ENCODE results near the gene CUEDC2.
A peak's percentile ranks its signal among the peaks of the same experiment; 100 is the strongest.

CUEDC2 gene

GRCh38 chr10:102451105-102451969 lies 19.0 kb upstream of the CUEDC2 start, which contains the start of gene C10orf95:
TSS of gene C10orf95 (minus strand) at chr10:102451543. CDS start at chr10:102451093, 450 bp downstream.
- peak; percentile 27 for DNase-seq
- no peak within 1 kb of the TSS for H3K27ac Mint-ChIP-seq
- TF ChIP-seq CTCF (IDR thresholded peaks at IDR 0.05) = no peak

GRCh38 chr10:102450374-102451104 lies 18.2 kb upstream of the CUEDC2 start:
- H3K27me3 Mint-ChIP-seq (ENCODE audit: low read depth, poor library complexity) = peaks cover 24% of the 10 kb centered on the region
- DNase-seq = peak; percentile 77
- H3K36me3 Mint-ChIP-seq (ENCODE audit: low read depth) = peaks cover 11% of the 10 kb centered on the region
- no peak for TF ChIP-seq CTCF (IDR thresholded peaks at IDR 0.05)
- H3K4me1 Mint-ChIP-seq = peaks cover 43% of the 10 kb centered on the region
- peak overlapping the region; percentile 92 for H3K4me3 Mint-ChIP-seq
- H3K9me3 Mint-ChIP-seq = no peaks in the 10 kb centered on the region
- peak overlapping the region; percentile 68 for H3K27ac Mint-ChIP-seq

More at GRCh38 chr10:102451105-102451969, 19.0 kb upstream of the CUEDC2 start, which contains the start of gene C10orf95:
- Mint-ChIP-seq H3K4me1 (peaks cover 38% of the 10 kb centered on the region), H3K36me3 (ENCODE audit: low read depth) (peaks cover 15% of the 10 kb centered on the region), H3K9me3 (no peaks in the 10 kb centered on the region), H3K4me3 (peak within 1 kb of the TSS; percentile 86), H3K27me3 (ENCODE audit: low read depth, poor library complexity) (peaks cover 19% of the 10 kb centered on the region)

GRCh38 chr10:102450124-102450373 lies 17.7 kb upstream of the CUEDC2 start:
- no peak for DNase-seq
- H3K27me3 Mint-ChIP-seq (ENCODE audit: low read depth, poor library complexity) = peaks cover 24% of the 10 kb centered on the region

GRCh38 chr10:102449321-102450123 lies 17.1 kb upstream of the CUEDC2 start:
- peak; percentile 58 for DNase-seq
- H3K27ac Mint-ChIP-seq = peak overlapping the region; percentile 68

More at GRCh38 chr10:102450124-102450373, 17.7 kb upstream of the CUEDC2 start:
- H3K9me3 Mint-ChIP-seq = no peaks in the 10 kb centered on the region
- TF ChIP-seq CTCF (IDR thresholded peaks at IDR 0.05) = no peak
- peaks cover 41% of the 10 kb centered on the region for H3K4me1 Mint-ChIP-seq
- peak overlapping the region; percentile 68 for H3K27ac Mint-ChIP-seq
- H3K4me3 Mint-ChIP-seq = peak overlapping the region; percentile 92
- H3K36me3 Mint-ChIP-seq (ENCODE audit: low read depth) = peaks cover 11% of the 10 kb centered on the region

GRCh38 chr10:102444851-102445250 lies 12.5 kb upstream of the CUEDC2 start:
- no peaks in the 10 kb centered on the region for H3K36me3 Mint-ChIP-seq (ENCODE audit: low read depth)
- no peak for DNase-seq
- no peak overlapping the region for H3K4me3 Mint-ChIP-seq
- H3K27ac Mint-ChIP-seq = no peak overlapping the region
- H3K27me3 Mint-ChIP-seq (ENCODE audit: low read depth, poor library complexity) = peaks cover 13% of the 10 kb centered on the region
- peaks cover 25% of the 10 kb centered on the region for H3K4me1 Mint-ChIP-seq
- H3K9me3 Mint-ChIP-seq = no peaks in the 10 kb centered on the region
- no peak for TF ChIP-seq CTCF (IDR thresholded peaks at IDR 0.05)

More at GRCh38 chr10:102449321-102450123, 17.1 kb upstream of the CUEDC2 start:
- Mint-ChIP-seq H3K36me3 (ENCODE audit: low read depth) (peaks cover 11% of the 10 kb centered on the region), H3K9me3 (no peaks in the 10 kb centered on the region), H3K4me1 (peaks cover 36% of the 10 kb centered on the region), H3K27me3 (ENCODE audit: low read depth, poor library complexity) (peaks cover 20% of the 10 kb centered on the region), H3K4me3 (peak overlapping the region; percentile 92)
- TF ChIP-seq CTCF (IDR thresholded peaks at IDR 0.05) = no peak
